Subcutaneous adipose tissue (tissue), 4 donors: ENCODE measurements around the gene TRMT11. TPM values are rescaled to one million over a fixed set of nuclear protein-coding genes. Genes with fewer than 3 reads are reported as not detected.

Experiments used
- CTCF ChIP-seq: fragments of 450-650 bp; IDR thresholded peaks from one replicate; pipeline ENCODE4 v1.5.1; 2016; ENCODE audit warnings: low read depth, mild to moderate bottlenecking, control low read depth, antibody characterized with exemption, moderate library complexity
- total RNA-seq, 4 donors: library from RNA; depleted of rRNA; stranded (reverse); fragments of >200 nt; gene quantifications; one replicate each; pipeline ENCODE4 v1.1.0, GENCODE V29; 2016

The TRMT11 gene
- total RNA-seq, 4 donors from 2014 or later = 16.1 to 27.6 (median 16.4) TPM

- TF ChIP-seq CTCF = no peak
These were observed 400 bp upstream of the TRMT11 start for GRCh38 chr6:125985979-125986300.

GRCh38 chr6:125987026-125987617 lies 782 bp downstream of the TRMT11 start:
- no peak for TF ChIP-seq CTCF

- TF ChIP-seq CTCF = no peak
These were observed 1.9 kb downstream of the TRMT11 start for GRCh38 chr6:125988280-125988679.

GRCh38 chr6:125989631-125990030 lies 3.3 kb downstream of the TRMT11 start:
- TF ChIP-seq CTCF = no peak

GRCh38 chr6:125991653-125992052 lies 5.3 kb downstream of the TRMT11 start:
- no peak for TF ChIP-seq CTCF

- TF ChIP-seq CTCF = no peak
These were observed 8.5 kb downstream of the TRMT11 start for GRCh38 chr6:125994670-125995488.

- no peak for TF ChIP-seq CTCF
These were observed 9.7 kb downstream of the TRMT11 start for GRCh38 chr6:125995972-125996580.
